Measurements from ENCODE around the gene LEF1. TPM values are rescaled to one million over a fixed set of nuclear protein-coding genes. Genes with fewer than 3 reads are reported as not detected.
A peak's percentile ranks its signal among the peaks of the same experiment; 100 is the strongest.

Gene LEF1
- total RNA-seq, 1 experiment from 2014 or later: 0.79 TPM

GRCh38 chr4:108130955-108131354 lies 37.8 kb downstream of the LEF1 start:
- Histone ChIP-seq H3K4me3 (replicated peaks in 1 of 2; ENCODE audit: low read depth in 1 of 2, low read length in 2 of 2) (no peak overlapping the region), H3K79me2 (ENCODE audit: insufficient read depth, low read length) (no peaks in the 10 kb centered on the region), H3K4me1 (ENCODE audit: control insufficient read depth in 1 of 2, insufficient read depth in 2 of 2, low read length in 2 of 2) (peaks cover 0 to 5% of the 10 kb centered on the region in 2 experiments; a peak in 3 of 4 replicates), H3K9ac (ENCODE audit: low read length) (no peak overlapping the region), H2AFZ (ENCODE audit: low read depth, low read length, poor library complexity, severe bottlenecking) (no peak overlapping the region), H3K27me3 (ENCODE audit: insufficient read depth, low read length) (no peaks in the 10 kb centered on the region), H3K36me3 (ENCODE audit: control insufficient read depth in 1 of 2, insufficient read depth in 2 of 2, low read length in 2 of 2) (no peaks in the 10 kb centered on the region), H3K27ac (ENCODE audit: low read depth, low read length) (no peak overlapping the region), H3K9me3 (ENCODE audit: control insufficient read depth in 1 of 2, insufficient read depth in 1 of 2, low read depth in 1 of 2, low read length in 2 of 2) (no peaks in the 10 kb centered on the region), H4K20me1 (ENCODE audit: insufficient read depth) (no peaks in the 10 kb centered on the region), H3K9me2 (ENCODE audit: insufficient read depth) (no peaks in the 10 kb centered on the region), H3K4me2 (ENCODE audit: low read length) (no peak overlapping the region)
- no peak for DNase-seq (ENCODE audit: low read depth, low spot score)
- intact Hi-C loops (cut with micrococcal nuclease): no loop called here
- ChIA-PET CTCF (interaction anchor here (0.8 to 1.7 kb wide), 6 partner anchors 9 to 519 kb away, joined by 3 to 5 read pairs (median 3); no protein-coding TSS in a partner anchor), RAD21 (ENCODE audit: low non-redundant PET in 1 of 2, low total read pairs in 2 of 2, uncharacterized antibody in 2 of 2, unreplicated experiment in 2 of 2) (no interaction called here), POLR2A (no interaction called here)
- peak; percentile 75 for ATAC-seq
- TF ChIP-seq RAD21 (IDR thresholded peaks at IDR 0.05; ENCODE audit: low read depth) (peak; percentile 37; the same call in 1 of the 2 replicates), ZNF274 (IDR thresholded peaks at IDR 0.05; ENCODE audit: low read depth, low read length) (no peak), CTCF (IDR thresholded peaks at IDR 0.05 in 2 of 3, conservative IDR thresholded peaks at IDR 0.05 in 1 of 3; ENCODE audit: borderline replicate concordance in 1 of 3, insufficient read depth in 1 of 3, low read depth in 2 of 3, low read length in 2 of 3) (peak in 2 of 3 experiments; percentile 50 to 52; a peak in 4 of 6 replicates)
- BruUV-seq (replicated peaks): no TSS peak

- Histone ChIP-seq H3K79me2 (ENCODE audit: insufficient read depth, low read length) (no peaks in the 10 kb centered on the region), H4K20me1 (ENCODE audit: insufficient read depth) (no peaks in the 10 kb centered on the region), H3K9ac (ENCODE audit: low read length) (no peak overlapping the region), H3K4me1 (ENCODE audit: control insufficient read depth in 1 of 2, insufficient read depth in 2 of 2, low read length in 2 of 2) (no peaks in the 10 kb centered on the region), H3K9me2 (ENCODE audit: insufficient read depth) (no peaks in the 10 kb centered on the region), H3K4me2 (ENCODE audit: low read length) (no peak overlapping the region), H3K27ac (ENCODE audit: low read depth, low read length) (no peak overlapping the region), H3K36me3 (ENCODE audit: control insufficient read depth in 1 of 2, insufficient read depth in 2 of 2, low read length in 2 of 2) (no peaks in the 10 kb centered on the region), H3K27me3 (ENCODE audit: insufficient read depth, low read length) (no peaks in the 10 kb centered on the region), H3K9me3 (ENCODE audit: control insufficient read depth in 1 of 2, insufficient read depth in 1 of 2, low read depth in 1 of 2, low read length in 2 of 2) (no peaks in the 10 kb centered on the region), H3K4me3 (replicated peaks in 1 of 2; ENCODE audit: low read depth in 1 of 2, low read length in 2 of 2) (no peak overlapping the region), H2AFZ (ENCODE audit: low read depth, low read length, poor library complexity, severe bottlenecking) (no peak overlapping the region)
- TF ChIP-seq YY1 (IDR thresholded peaks at IDR 0.05; ENCODE audit: extremely low read depth, insufficient replicate concordance, low read depth, low read length) (no peak), TCF7L2 (IDR thresholded peaks at IDR 0.05; ENCODE audit: borderline replicate concordance, extremely low read depth, insufficient read depth, insufficient read length) (no peak)
- RAD21 ChIA-PET (ENCODE audit: low non-redundant PET in 1 of 2, low total read pairs in 2 of 2, uncharacterized antibody in 2 of 2, unreplicated experiment in 2 of 2): interaction anchor here in 1 of 2 experiments (0.6 kb wide), 1 partner anchor 12 kb away, joined by 3 read pairs; no protein-coding TSS in a partner anchor
- DNase-seq (ENCODE audit: low read depth, low spot score) (no peak), ATAC-seq (no peak)
- CTCF ChIA-PET: no interaction called here
- no TSS peak for BruUV-seq (replicated peaks)
- POLR2A ChIA-PET: no interaction called here
- intact Hi-C loops (cut with micrococcal nuclease): no loop called here
Measured at GRCh38 chr4:108129196-108129595, 39.5 kb downstream of the LEF1 start.
